HEK293T (cell line): Measurements from ENCODE around the gene SP110.

Experiments used
- ARNT ChIP-seq: fragments of 450-650 bp; IDR thresholded peaks from 2 replicates; pipeline ENCODE4 v1.6.1; 2017; ENCODE audit warnings: mild to moderate bottlenecking
- CTBP1 ChIP-seq: fragments of 450-650 bp; IDR thresholded peaks from 2 replicates; pipeline ENCODE4 v1.6.1; 2016; ENCODE audit warnings: borderline replicate concordance
- FOXK2 ChIP-seq: fragments of 450-650 bp; IDR thresholded peaks from 2 replicates; pipeline ENCODE4 v1.6.1; 2016; ENCODE audit warnings: mild to moderate bottlenecking
- FOXM1 ChIP-seq: fragments of 450-650 bp; IDR thresholded peaks from 2 replicates; pipeline ENCODE4 v1.6.1; 2017; ENCODE audit warnings: mild to moderate bottlenecking, borderline replicate concordance

DNA sequence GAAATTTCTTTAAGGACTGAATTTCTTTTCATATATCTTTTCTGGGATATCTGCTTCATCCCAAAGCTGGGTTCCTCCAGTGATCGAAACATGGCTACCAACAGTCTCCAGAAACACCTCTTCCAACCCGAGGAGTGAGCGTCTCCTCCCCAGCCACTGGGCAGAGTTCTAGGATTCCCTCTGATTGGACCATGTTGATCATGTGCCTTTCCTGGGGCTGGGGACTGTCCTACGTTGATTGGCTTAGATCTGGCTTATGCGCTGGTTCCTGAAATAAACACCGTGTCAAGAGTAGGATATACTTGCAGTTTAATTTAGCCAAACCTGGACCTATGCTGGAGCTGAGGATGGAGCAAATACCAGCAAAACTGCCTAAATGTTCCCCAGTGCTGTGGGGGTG, 95.5 kb downstream of the SP110 start:
- TF ChIP-seq FOXM1: no peak
- no peak for TF ChIP-seq CTBP1
- TF ChIP-seq FOXK2: no peak
- TF ChIP-seq ARNT: no peak
